GM23338 (cell line): Measurements from ENCODE around the gene GJA1.

Experiments used
- EZH2phosphoT487 ChIP-seq: fragments of 200-600 bp; sonication (generic); IDR thresholded peaks from one replicate; pipeline ENCODE4 v1.8.1; 2018; ENCODE audit warnings: antibody characterized with exemption; ENCODE audit not compliant: unreplicated experiment
- JUNB ChIP-seq: IDR thresholded peaks from one replicate; pipeline ENCODE4 v1.6.1; 2016; ENCODE audit warnings: antibody characterized with exemption; ENCODE audit not compliant: unreplicated experiment
- NANOG ChIP-seq: IDR thresholded peaks from 2 replicates; pipeline ENCODE4 v1.6.1; 2016; ENCODE audit warnings: antibody characterized with exemption, borderline replicate concordance
- POLR2AphosphoS5 ChIP-seq: IDR thresholded peaks from 2 replicates; pipeline ENCODE4 v1.6.1; 2016; ENCODE audit warnings: antibody characterized with exemption, low read depth
- STAT1 ChIP-seq: IDR thresholded peaks from one replicate; pipeline ENCODE4 v1.6.1; 2016; ENCODE audit warnings: antibody characterized with exemption; ENCODE audit not compliant: unreplicated experiment
- ZNF331 ChIP-seq: fragments of 250-450 bp; sonication (Bioruptor Pico); IDR thresholded peaks from 2 replicates; pipeline ENCODE4 v1.5.0; 2020; ENCODE audit warnings: low read depth, mild to moderate bottlenecking, moderate library complexity
- TF ChIP-seq, protein P1 (sequence below), 2 experiments: fragments of 200-600 bp in 1 of 2; sonication (generic) in 1 of 2; conservative IDR thresholded peaks; 2 replicates each; pipeline versions ENCODE4 v1.5.1 to v1.6.1; 2016 to 2017; ENCODE audit warnings: antibody characterized with exemption in 2 of 2, low read depth in 2 of 2, mild to moderate bottlenecking in 2 of 2, moderate library complexity in 1 of 2
- TF ChIP-seq, protein P2 (sequence below): IDR thresholded peaks from one replicate; pipeline ENCODE4 v1.6.1; 2018; ENCODE audit warnings: antibody characterized with exemption; ENCODE audit not compliant: unreplicated experiment

DNA sequence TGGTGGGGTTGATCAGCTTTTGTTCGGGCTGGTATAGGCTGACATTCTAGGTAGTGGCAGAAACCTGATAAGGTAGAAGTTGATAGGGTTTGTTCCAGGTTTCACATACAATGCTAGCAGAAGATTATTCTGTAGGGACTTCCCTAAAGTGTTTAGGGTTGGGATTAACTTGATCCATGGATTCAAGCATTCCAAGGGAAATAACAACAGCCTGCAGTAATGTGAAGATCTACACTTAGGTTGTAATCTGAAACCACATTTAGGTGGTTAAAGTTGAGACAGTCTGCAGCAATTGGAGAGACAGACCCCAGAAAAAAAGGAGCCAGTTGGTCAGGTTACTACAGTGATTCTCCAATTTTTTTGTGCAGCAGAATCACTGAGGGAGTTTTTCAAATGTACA is 56.1 kb downstream of the GJA1 start:
- TF ChIP-seq POLR2AphosphoS5: no peak
- TF ChIP-seq, protein P1, sequence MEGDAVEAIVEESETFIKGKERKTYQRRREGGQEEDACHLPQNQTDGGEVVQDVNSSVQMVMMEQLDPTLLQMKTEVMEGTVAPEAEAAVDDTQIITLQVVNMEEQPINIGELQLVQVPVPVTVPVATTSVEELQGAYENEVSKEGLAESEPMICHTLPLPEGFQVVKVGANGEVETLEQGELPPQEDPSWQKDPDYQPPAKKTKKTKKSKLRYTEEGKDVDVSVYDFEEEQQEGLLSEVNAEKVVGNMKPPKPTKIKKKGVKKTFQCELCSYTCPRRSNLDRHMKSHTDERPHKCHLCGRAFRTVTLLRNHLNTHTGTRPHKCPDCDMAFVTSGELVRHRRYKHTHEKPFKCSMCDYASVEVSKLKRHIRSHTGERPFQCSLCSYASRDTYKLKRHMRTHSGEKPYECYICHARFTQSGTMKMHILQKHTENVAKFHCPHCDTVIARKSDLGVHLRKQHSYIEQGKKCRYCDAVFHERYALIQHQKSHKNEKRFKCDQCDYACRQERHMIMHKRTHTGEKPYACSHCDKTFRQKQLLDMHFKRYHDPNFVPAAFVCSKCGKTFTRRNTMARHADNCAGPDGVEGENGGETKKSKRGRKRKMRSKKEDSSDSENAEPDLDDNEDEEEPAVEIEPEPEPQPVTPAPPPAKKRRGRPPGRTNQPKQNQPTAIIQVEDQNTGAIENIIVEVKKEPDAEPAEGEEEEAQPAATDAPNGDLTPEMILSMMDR (conservative IDR thresholded peaks at IDR 0.05; ENCODE audit: low read depth in 2 of 2): no peak
- TF ChIP-seq EZH2phosphoT487: no peak
- no peak for TF ChIP-seq STAT1
- TF ChIP-seq, protein P2, sequence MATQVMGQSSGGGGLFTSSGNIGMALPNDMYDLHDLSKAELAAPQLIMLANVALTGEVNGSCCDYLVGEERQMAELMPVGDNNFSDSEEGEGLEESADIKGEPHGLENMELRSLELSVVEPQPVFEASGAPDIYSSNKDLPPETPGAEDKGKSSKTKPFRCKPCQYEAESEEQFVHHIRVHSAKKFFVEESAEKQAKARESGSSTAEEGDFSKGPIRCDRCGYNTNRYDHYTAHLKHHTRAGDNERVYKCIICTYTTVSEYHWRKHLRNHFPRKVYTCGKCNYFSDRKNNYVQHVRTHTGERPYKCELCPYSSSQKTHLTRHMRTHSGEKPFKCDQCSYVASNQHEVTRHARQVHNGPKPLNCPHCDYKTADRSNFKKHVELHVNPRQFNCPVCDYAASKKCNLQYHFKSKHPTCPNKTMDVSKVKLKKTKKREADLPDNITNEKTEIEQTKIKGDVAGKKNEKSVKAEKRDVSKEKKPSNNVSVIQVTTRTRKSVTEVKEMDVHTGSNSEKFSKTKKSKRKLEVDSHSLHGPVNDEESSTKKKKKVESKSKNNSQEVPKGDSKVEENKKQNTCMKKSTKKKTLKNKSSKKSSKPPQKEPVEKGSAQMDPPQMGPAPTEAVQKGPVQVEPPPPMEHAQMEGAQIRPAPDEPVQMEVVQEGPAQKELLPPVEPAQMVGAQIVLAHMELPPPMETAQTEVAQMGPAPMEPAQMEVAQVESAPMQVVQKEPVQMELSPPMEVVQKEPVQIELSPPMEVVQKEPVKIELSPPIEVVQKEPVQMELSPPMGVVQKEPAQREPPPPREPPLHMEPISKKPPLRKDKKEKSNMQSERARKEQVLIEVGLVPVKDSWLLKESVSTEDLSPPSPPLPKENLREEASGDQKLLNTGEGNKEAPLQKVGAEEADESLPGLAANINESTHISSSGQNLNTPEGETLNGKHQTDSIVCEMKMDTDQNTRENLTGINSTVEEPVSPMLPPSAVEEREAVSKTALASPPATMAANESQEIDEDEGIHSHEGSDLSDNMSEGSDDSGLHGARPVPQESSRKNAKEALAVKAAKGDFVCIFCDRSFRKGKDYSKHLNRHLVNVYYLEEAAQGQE: no peak
- TF ChIP-seq NANOG: no peak
- TF ChIP-seq ZNF331 (CRISPR knock-in tag): no peak
- no peak for TF ChIP-seq JUNB
